HepG2 (cell line): ENCODE data around the gene BTBD19. TPM values are rescaled to one million over a fixed set of nuclear protein-coding genes. Genes with fewer than 3 reads are reported as not detected.
A peak's percentile ranks its signal among the peaks of the same experiment; 100 is the strongest.

Source experiments
- AHDC1 ChIP-seq: sonication (generic); formaldehyde crosslinking; IDR thresholded peaks from 2 replicates; pipeline ENCODE4 v1.5.1; 2020; ENCODE audit warnings: mild to moderate bottlenecking, missing genetic modification reagents, borderline replicate concordance
- BRCA1 ChIP-seq: sonication (generic); formaldehyde crosslinking; IDR thresholded peaks from 2 replicates; pipeline ENCODE4 v1.4.0; 2020; ENCODE audit warnings: missing genetic modification reagents
- CBX1 ChIP-seq: IDR thresholded peaks from one replicate; pipeline ENCODE4 v1.6.1; 2016; ENCODE audit warnings: antibody characterized with exemption, low read depth
- ETV6 ChIP-seq: sonication (generic); formaldehyde crosslinking; conservative IDR thresholded peaks from 2 replicates; pipeline ENCODE4 v1.4.0; 2020; ENCODE audit warnings: missing genetic modification reagents
- IRX3 ChIP-seq: sonication (generic); formaldehyde crosslinking; IDR thresholded peaks from 2 replicates; pipeline ENCODE4 v1.8.1; 2023; ENCODE audit warnings: mild to moderate bottlenecking, low read depth, missing genetic modification reagents, borderline replicate concordance
- LCORL ChIP-seq, 2 experiments: fragments of 450-650 bp in 1 of 2; sonication (generic) in 1 of 2; formaldehyde crosslinking in 1 of 2; IDR thresholded peaks; 2 replicates each; pipeline versions ENCODE4 v1.5.0 to v1.6.1; 2017 to 2020; ENCODE audit warnings: antibody characterized with exemption in 1 of 2, missing genetic modification reagents in 1 of 2
- MYPOP ChIP-seq: sonication (generic); formaldehyde crosslinking; IDR thresholded peaks from 2 replicates; pipeline ENCODE4 v1.8.1; 2023; ENCODE audit warnings: mild to moderate bottlenecking, moderate library complexity, missing genetic modification reagents
- POLR2G ChIP-seq: fragments of 200-400 bp; formaldehyde crosslinking; IDR thresholded peaks from 2 replicates; pipeline ENCODE4 v1.6.1; 2018; ENCODE audit warnings: mild to moderate bottlenecking, low read depth, low read length, moderate library complexity
- SNRNP70 ChIP-seq: fragments of 200-400 bp; formaldehyde crosslinking; IDR thresholded peaks from 2 replicates; pipeline ENCODE4 v1.6.1; 2017; ENCODE audit warnings: mild to moderate bottlenecking, low read depth, low read length, moderate library complexity
- SRSF4 ChIP-seq: fragments of 200-400 bp; formaldehyde crosslinking; IDR thresholded peaks from one replicate; pipeline ENCODE4 v1.6.1; 2018; ENCODE audit warnings: mild to moderate bottlenecking, low read depth, low read length, moderate library complexity; ENCODE audit not compliant: poor library complexity, severe bottlenecking
- ZBTB39 ChIP-seq: sonication (generic); formaldehyde crosslinking; IDR thresholded peaks from 2 replicates; pipeline ENCODE4 v1.5.0; 2020; ENCODE audit warnings: missing genetic modification reagents
- ZNF101 ChIP-seq: sonication (generic); formaldehyde crosslinking; IDR thresholded peaks from 2 replicates; pipeline ENCODE4 v1.4.0; 2020; ENCODE audit warnings: mild to moderate bottlenecking, low read depth, missing genetic modification reagents, borderline replicate concordance
- ZNF280B ChIP-seq: sonication (generic); formaldehyde crosslinking; IDR thresholded peaks from 2 replicates; pipeline ENCODE4 v1.5.0; 2020; ENCODE audit warnings: missing genetic modification reagents, mild to moderate bottlenecking, borderline replicate concordance
- ZNF317 ChIP-seq: sonication (generic); formaldehyde crosslinking; IDR thresholded peaks from 2 replicates; pipeline ENCODE4 v1.5.0; 2020; ENCODE audit warnings: mild to moderate bottlenecking, missing genetic modification reagents
- ZNF446 ChIP-seq: sonication (generic); formaldehyde crosslinking; IDR thresholded peaks from 2 replicates; pipeline ENCODE4 v1.5.0; 2020; ENCODE audit warnings: mild to moderate bottlenecking, missing genetic modification reagents
- ZNF747 ChIP-seq: sonication (generic); formaldehyde crosslinking; IDR thresholded peaks from 2 replicates; pipeline ENCODE4 v1.8.1; 2023; ENCODE audit warnings: missing genetic modification reagents, mild to moderate bottlenecking, borderline replicate concordance
- ZNF850 ChIP-seq: sonication (generic); formaldehyde crosslinking; conservative IDR thresholded peaks from 2 replicates; pipeline ENCODE4 v1.9.0; 2021; ENCODE audit warnings: mild to moderate bottlenecking, missing genetic modification reagents
- ZSCAN9 ChIP-seq: IDR thresholded peaks from 2 replicates; pipeline ENCODE4 v1.6.1; 2016; ENCODE audit warnings: borderline replicate concordance
- polyA plus RNA-seq, 8 experiments: library from polyadenylated mRNA; depleted of rRNA in 3 of 8; stranded (reverse) in 7 of 8; unstranded in 1 of 8; fragments of >200 nt; fragmentation: Illumina TruSeq in 4 of 8; extraction: Trizol in 4 of 8; gene quantifications; 2 replicates each; pipeline versions ENCODE4 v1.2.1 to v1.2.3, GENCODE V29; 2011 to 2016; ENCODE audit warnings: low read depth in 4 of 8, missing spikeins in 1 of 8, mixed read lengths in 1 of 8; ENCODE audit not compliant: insufficient read depth in 1 of 8
- total RNA-seq, 5 experiments: library from RNA; depleted of rRNA; stranded (reverse); fragments of >200 nt; fragmentation: Illumina TruSeq; extraction: Trizol; gene quantifications; 2 replicates each; pipeline ENCODE4 v1.2.3, GENCODE V29; 2016; ENCODE audit warnings: low read depth in 1 of 5

BTBD19 gene
- total and polyA plus RNA-seq, 2 of the 13 experiments (the other 11 are each of a cell fraction or from before 2014, with no cell fraction given) = 2.7 to 6.7 TPM

GRCh38 chr1:44819608-44820327, 11.4 kb downstream of the BTBD19 start (continued):
- TF ChIP-seq IRX3 (CRISPR knock-in tag) (no peak), ZNF446 (CRISPR knock-in tag) (no peak), ZNF280B (CRISPR knock-in tag) (no peak; the same call in 1 of the 2 replicates), ZNF317 (CRISPR knock-in tag) (0 out of 2 replicates have a peak, but pooled peaks have one; percentile 33), BRCA1 (CRISPR knock-in tag) (no peak), ZBTB39 (CRISPR knock-in tag) (no peak), AHDC1 (CRISPR knock-in tag) (no peak; the same call in 1 of the 2 replicates), ZNF101 (CRISPR knock-in tag) (no peak; the same call in 1 of the 2 replicates), MYPOP (CRISPR knock-in tag) (peak; percentile 89), ZSCAN9 (peak; percentile 60; the same call in 1 of the 2 replicates), LCORL (IDR thresholded peaks at IDR 0.05) (no peak), LCORL (CRISPR knock-in tag; IDR thresholded peaks at IDR 0.05) (0 out of 2 replicates have a peak, but pooled peaks have one; percentile 7), POLR2G (peak; percentile 100), SNRNP70 (no peak), ETV6 (CRISPR knock-in tag) (peak; percentile 25; the same call in 1 of the 2 replicates), ZNF850 (CRISPR knock-in tag) (no peak), CBX1 (peak; percentile 98), SRSF4 (no peak), ZNF747 (CRISPR knock-in tag) (peak; percentile 24; the same call in 1 of the 2 replicates)
